GM12801 (cell line): ENCODE results near the gene KNOP1.

Experiments
- CTCF ChIP-seq: IDR thresholded peaks from one replicate; pipeline ENCODE4 v1.5.1; 2011; ENCODE audit warnings: control low read depth; ENCODE audit not compliant: insufficient read length; ENCODE audit errors: extremely low read depth

The KNOP1 gene

GRCh38 chr16:19697756-19698318 is 20.2 kb downstream of the KNOP1 start:
- no peak for TF ChIP-seq CTCF

GRCh38 chr16:19696961-19697360 is 21.1 kb downstream of the KNOP1 start:
- no peak for TF ChIP-seq CTCF

- no peak for TF ChIP-seq CTCF
Measured at GRCh38 chr16:19696328-19696727, 21.7 kb downstream of the KNOP1 start.

- no peak for TF ChIP-seq CTCF
Measured at GRCh38 chr16:19694989-19695388, 23.0 kb downstream of the KNOP1 start.

- TF ChIP-seq CTCF, result no peak
Measured at GRCh38 chr16:19691161-19691711, 26.8 kb downstream of the KNOP1 start.

- no peak for TF ChIP-seq CTCF
Measured at GRCh38 chr16:19690196-19690595, 27.8 kb downstream of the KNOP1 start.

GRCh38 chr16:19689342-19689741 is 28.7 kb downstream of the KNOP1 start:
- TF ChIP-seq CTCF, result no peak
